Mammary epithelial cell (primary cell): ENCODE results near the gene HLA-DOB.

Source experiments
- CTCF ChIP-seq, 2 donors: IDR thresholded peaks in 1 of 2; conservative IDR thresholded peaks in 1 of 2; 2 replicates each; pipeline ENCODE4 v1.5.1; 2011 to 2012; ENCODE audit warnings: inconsistent platforms in 2 of 2, low read length in 2 of 2, mild to moderate bottlenecking in 2 of 2, control low read depth in 1 of 2, low read depth in 1 of 2; ENCODE audit not compliant: insufficient read depth in 1 of 2; ENCODE audit errors: extremely low read depth in 1 of 2
- EZH2 ChIP-seq: IDR thresholded peaks from 2 replicates; pipeline ENCODE4 v1.6.1; 2012; ENCODE audit warnings: low read length, inconsistent platforms, borderline replicate concordance

GRCh38 chr6:32842690-32843089 lies 25.9 kb upstream of the HLA-DOB start:
- TF ChIP-seq EZH2 (no peak), CTCF (conservative IDR thresholded peaks at IDR 0.05 in 1 of 2, IDR thresholded peaks at IDR 0.05 in 1 of 2; ENCODE audit: extremely low read depth in 1 of 2, insufficient read depth in 1 of 2, low read depth in 1 of 2, low read length in 2 of 2) (no peak)
